Urothelium cell line (cell line): Measurements from ENCODE around the gene NCOA5.

Source experiments
- DNase-seq: peaks from one replicate; pipeline ENCODE4 v3.0.0; 2011; ENCODE audit warnings: low spot score, mixed read lengths
- FAIRE-seq: peaks from 2 replicates; lab custom pipeline; 2011; peaks lifted over from hg19 to GRCh38; lab: Jason Lieb, UNC

NCOA5 gene

DNA sequence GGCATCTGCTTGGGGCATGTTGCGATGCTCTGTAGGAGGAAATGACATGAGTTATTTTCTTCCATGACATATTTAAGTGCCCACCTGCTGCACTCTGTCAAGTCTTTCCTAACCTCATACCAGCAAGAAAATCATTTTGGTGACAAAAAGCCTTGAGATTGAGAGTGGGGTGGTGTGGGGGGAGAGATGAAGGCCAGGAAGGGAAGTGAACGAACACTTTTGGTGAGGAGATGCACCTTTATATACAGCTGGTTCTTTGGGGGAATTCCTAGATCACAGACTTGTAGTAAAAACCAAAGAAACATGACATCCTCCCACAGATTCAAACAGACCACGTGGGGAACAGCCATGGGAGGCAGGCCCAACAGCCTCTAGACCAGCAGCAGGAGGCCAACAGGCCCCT is 26.1 kb downstream of the NCOA5 start:
- DNase-seq (no peak), FAIRE-seq (no peak)

DNA sequence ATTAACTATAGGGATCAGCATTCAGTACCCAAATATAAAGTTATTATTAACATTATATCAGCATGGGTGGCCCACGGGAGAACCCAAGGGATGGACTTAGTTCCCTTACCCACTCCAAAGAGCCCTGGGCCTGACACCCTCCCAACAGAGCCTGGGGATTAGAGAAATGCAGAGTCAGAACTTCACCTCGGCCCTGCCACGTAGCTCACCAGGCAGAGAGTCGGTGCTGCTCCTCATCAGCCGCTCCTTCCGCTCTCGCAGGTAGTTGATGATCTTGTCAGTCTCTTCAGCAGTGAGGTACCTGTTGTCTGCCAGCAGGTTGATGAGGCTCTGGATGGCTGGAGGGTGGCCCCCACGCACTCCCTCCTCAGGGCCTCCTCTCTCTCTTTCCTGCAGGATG is 26.6 kb downstream of the NCOA5 start:
- DNase-seq (no peak), FAIRE-seq (no peak)

DNA sequence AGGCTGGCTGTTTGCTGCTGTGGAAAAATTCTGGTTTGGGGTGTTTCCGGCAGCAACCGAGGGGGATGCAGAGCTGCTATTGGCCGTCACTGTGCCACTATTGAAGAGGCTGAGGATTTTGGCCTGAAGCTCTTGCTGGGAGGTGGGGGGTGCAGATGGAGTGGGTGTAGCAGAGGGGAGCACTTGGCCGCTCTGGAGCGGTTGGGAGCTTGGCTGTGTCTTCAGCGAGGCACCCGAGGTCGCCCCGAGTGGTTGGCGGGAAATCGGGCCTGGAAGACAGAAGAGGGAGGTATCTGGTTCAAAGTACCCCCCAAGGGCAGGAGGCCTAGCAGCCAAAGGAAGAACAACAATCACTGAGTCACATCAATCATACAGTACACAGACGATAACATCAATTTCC is 27.1 kb downstream of the NCOA5 start:
- DNase-seq (no peak), FAIRE-seq (no peak)

DNA sequence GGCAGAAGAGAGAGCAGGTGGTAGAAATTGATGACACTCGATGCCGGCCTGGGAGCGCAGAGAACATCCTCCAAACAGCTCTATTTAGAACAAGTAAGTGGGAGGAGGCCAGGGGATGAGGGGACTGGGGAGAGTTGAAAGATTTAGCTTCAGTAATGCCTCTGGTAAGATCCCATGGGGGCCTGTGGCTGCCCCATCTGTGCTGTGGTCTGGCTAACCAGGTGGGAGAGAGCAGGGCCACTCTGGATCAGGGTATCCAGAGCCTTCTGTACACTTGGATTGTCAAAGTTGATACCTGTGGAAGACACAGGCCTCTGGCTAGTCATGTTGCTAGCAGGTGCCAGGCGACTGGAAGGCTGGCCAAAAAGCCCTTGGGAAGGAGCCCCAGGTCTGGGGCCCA is 27.6 kb downstream of the NCOA5 start:
- DNase-seq (no peak), FAIRE-seq (no peak)

DNA sequence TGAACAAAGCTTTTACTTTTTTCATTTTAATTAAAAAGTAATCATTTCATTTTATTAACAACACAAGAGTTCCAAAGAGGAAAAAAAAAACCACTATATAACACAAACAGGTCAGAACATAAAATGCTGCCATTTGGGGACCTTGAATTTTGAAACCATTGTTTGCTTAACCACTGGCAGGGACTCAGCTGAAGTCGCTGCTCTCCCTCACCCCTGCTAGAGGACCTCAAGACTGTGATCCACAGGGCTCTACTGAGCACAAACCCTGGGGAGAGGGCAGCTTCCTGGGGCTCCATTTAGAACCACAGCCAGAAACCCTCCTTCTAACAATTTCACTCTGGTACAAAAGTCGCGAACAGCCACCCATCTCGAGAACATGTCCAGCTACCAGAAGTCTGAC is 28.8 kb downstream of the NCOA5 start:
- FAIRE-seq (no peak), DNase-seq (no peak)

DNA sequence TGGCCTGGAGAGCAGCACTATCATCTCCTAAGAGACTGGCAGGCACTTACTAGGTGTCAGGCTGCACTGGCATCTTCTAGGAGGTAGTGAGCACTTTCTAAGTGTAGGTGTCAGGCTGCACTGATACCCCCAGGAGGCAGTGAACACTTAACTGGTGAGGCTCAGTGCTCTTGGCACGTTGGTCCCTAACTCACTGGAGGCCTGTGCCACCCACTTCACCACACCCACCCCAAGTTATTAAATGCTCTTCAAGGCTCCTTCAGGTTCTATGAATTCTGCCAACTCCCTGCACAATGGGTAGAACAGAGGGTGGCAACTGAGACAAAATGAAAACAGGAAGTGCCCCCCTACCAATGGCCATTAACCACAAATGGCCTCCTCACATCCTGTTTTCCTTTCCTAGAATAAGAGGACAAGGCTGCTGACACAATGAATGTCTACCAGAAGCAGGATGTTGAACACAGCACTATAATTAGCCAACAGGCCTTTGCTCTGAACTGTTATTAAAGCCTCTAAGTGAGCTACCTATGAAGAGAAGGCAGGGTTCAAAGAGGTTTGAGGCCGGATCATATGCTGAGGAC is 29.4 kb downstream of the NCOA5 start:
- FAIRE-seq (no peak), DNase-seq (no peak)

DNA sequence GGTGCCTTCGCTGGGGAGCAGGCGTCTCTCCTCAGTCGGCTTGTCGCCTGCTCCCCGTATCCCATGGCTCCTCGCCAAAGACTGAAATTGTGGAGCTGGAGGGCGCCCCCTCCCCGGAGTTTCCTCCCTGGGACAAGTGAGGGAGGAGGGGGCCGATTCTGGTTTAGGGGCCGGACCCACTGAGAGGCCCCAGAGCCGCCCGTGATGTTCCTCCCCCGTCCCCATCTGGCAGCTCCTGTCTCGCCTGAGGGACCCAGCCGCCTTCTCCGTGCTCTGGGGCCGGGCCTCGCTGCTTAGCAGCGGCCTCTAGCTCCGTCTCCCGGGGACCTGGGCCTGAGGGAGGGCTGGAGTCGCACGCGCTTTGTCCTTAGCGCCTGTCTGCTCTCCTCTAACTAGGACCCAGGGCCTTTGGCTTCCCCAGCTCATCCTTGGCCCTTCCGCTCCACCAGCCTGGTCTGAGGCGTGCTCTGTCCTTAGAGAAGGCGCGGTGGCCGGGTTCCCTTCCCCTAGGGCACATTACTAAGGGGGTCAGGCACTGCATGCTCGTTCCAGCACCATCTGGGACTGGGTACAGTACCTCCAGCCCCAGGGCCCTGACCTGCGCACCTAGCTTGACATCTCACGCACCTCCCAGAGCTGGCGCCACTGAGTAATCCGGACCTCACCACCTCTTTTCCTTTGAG is 31.0 kb downstream of the NCOA5 start:
- DNase-seq = no peak
- no peak for FAIRE-seq

DNA sequence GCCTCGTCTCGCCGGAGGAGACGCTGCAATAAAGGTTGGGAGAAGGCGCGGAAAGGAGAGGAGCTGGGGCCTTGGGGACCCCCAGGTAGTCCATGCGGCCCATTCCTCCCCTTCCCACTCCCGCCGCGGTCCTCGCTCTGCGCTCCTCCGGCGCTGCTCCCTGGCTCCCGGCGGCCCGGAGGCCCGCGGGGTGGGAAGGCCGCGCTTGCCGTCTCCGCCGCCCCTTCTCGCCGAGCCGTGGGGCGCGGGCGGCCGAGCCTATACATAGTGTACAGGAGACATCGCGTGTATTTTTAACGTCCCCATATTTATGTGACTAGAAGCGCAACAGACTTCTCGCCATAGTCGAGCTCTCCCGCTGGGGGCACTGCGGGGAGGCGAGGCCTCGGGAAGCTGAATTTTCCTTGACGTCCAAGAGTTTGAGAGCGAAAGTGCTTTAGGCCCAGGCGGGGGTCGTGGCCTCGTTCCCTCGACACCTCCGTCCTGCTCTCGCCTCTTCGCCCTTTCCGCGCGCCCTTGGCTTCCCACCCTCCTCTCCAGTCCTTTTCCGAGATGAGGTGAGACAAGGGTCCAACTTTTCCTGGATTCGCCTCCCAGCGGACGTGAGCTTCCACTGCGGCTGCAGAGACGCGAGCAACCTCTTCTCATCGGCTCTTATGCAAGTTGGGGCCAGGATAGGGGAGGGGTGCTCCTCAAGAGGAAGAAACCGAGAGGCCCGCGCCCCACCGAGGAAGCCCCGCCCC is 31.7 kb downstream of the NCOA5 start:
- FAIRE-seq (no peak), DNase-seq (no peak)

DNA sequence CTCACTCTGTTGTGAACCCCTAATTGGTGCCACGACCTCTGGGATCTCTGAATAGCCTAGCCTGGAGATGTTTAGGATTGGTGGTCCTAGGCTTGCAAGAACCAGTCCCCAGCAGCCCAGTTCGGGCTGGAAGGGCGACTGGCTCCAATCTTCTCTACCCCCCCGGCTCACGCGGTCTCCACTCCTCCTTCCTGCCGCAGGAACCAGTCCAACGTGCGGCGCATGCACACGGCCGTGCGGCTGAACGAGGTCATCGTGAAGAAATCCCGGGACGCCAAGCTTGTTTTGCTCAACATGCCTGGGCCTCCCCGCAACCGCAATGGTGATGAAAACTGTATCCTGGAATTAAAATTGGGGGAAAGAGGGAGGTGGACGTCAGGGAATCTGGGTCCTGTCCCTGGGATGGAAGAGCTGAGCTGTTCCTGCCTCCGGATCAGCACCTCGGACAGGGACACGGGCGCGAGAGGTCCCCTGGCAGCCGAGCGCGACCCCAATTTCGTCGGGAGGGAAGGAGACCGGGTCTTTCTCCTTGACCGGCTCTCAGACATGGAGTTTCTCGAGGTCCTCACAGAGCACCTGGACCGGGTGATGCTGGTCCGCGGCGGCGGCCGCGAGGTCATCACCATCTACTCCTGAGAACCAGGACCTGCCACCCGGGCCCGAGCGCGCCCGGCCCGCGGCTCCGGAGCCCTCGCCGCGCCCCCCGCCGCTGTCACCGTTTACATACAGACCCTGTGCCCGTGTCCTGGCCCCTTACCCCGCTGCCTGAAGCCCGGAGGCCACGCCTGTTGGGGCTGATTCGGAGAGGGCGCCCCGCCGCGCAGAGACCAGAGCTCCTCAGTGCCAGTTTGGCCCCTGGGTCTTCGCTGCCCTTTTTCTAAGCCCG is 32.5 kb downstream of the NCOA5 start:
- DNase-seq (peak; percentile 68), FAIRE-seq (no peak)

DNA sequence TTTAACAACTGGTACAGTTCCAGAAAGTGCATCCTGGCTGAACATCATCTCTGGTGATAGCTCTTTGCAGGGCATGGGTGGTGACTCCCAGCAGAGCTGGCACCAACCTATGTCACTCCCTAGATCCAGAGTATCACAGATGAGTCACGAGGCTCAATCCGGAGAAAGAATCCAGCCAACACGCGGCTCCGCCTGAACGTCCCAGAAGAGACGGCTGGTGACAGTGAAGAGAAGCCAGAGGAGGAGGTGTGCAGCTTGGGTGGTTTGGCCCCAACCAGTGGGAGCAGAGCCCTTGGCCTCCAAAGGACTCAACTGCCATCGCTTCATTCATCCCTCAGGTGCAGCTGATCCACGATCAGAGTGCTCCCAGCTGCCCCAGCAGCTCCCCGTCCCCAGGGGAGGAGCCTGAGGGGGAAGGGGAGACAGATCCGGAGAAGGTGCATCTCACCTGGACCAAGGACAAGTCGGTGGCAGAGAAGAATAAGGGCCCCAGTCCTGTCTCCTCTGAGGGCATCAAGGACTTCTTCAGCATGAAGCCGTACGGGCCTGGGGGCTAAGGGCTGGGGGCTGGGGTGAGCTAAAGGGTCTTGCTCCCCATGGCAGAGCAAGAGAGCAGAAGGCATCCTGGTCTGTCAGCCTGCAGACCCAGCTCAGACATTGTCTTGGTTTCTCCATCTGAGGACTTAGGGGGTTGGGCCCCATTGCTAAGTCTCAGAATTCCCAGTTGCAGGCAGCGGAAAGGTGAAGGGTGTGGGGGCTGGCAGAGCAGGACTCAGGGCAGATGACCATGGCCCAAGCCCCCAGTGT is 33.5 kb downstream of the NCOA5 start:
- DNase-seq = no peak
- FAIRE-seq = peak; percentile 5

DNA sequence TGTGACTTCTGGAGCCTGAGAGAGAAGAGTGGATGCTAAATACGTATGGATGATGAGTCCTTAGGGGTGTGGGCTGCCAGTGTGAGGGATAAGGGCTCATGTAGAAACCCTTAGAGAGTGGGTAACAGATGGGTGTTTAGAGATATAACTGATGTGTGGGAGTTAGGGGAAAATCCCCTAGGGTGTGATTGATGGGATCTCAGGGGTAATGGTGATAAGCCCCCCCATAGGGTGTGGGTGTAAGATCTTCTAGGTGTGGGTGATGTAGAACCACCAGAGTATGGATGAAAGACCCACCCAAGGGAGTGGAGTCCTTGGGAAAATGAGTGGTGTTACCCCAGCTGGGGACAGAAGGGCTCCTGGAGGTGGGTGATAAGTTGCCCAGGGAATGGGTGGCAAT is 34.5 kb downstream of the NCOA5 start:
- DNase-seq = no peak
- no peak for FAIRE-seq

DNA sequence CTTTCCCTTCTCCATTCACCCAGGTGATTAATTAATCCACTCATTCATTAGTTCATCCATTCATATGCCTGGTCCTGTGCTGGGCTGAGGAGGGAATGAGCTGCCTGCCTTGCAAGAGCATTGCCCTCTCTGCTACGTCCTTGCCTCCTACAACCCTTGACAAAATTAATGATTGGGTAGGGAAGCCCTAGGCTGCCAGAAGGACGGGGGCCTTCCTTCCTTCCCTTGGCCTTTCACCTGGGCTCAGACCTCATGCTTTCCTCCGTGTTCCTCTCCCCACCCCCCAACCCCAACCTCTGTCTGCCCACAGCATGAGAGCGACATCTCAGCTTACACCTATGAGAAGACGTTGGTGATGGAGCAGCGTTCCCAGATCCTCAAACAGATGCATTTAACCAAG is 35.2 kb downstream of the NCOA5 start:
- DNase-seq (no peak), FAIRE-seq (no peak)

DNA sequence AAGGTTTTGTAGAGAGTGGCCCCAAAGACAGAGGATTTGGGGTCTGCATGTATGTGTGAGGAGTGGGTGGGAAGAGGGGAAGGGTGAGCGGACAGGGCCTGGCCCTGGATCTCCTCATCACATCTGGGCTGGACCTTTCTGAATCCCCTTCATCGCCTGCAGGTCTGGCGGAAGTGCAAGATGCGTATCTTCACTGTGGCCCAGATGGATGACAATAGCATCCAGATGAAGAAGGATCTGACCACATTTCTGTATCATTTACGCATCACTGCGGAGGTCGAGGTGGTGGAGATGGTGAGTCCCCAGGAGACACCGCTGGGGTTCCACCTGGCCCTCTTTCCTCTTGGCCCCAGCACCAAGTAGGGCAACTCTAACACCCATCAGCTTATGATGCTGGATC is 36.3 kb downstream of the NCOA5 start:
- DNase-seq = no peak
- FAIRE-seq = no peak

DNA sequence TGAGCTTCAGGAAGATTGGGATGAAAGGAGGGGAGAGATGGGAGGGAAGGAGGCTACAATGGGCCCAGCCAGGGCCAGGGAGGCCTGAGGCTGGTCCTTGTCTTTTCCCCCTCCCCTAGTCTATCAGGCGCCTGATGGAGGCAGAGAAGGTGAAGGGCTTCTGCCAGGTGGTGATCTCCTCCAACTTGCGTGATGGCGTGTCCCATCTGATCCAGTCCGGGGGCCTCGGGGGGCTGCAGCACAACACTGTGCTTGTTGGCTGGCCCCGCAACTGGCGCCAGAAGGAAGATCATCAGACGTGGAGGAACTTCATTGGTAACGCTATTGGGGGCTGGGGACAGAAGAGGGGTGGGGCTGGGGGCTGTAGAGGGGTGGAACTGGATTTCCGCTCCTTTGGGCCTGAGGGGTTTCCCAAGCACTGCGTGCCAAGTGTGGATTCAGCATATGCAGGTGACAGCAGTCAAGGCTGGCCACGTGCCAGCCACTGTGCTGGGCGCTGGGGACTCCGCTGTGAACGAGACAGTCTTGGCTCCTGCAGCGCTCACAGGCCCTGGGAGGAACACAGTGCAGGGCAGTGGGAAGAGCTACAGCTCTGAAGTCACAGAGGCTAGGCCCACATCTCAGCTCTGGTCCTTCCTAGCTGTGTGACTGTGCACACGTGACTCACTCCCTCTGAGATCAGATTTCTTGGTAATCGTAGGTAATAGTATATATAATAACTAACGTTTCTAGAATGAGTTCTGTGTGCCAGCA is 38.0 kb downstream of the NCOA5 start:
- no peak for FAIRE-seq
- no peak for DNase-seq

DNA sequence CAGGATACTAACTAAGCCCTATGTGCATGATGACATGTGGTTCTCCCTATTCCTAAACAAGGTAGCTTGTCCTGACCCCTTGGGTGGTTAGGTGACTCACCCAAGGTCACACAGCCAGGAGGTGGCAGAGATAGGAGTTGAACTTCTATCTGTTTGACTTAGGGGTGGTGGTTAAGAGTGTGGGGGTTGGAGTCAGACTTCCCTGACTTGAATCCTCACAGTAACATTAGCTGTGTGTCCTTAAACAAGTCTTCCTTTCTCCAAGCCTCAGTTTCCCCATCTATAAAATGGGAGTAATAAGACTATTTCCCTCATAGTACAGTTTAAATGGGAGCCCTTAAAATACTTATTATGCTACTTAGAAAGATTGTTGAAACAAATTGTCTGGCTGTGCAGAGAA is 38.9 kb downstream of the NCOA5 start:
- no peak for FAIRE-seq
- DNase-seq = no peak

DNA sequence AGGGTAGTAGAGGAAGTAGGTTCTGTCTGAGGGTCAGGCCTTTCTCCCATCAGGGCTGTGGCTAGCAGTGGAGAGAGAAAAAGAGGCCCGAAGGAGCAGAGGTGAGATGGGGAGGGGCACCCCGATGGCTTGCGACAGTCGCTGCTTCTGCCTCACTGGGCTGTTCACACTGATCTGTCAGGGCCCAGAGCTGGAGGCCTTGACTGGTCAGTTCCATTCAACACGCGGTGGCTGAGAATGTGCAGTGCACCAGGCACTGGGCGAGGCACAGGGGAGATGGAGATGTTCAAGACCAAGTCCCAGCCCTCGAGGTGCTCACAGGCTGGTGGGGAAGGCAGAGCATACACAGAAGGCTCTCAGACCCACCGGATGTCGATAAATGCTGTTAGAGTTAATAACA is 39.3 kb downstream of the NCOA5 start:
- no peak for FAIRE-seq
- DNase-seq = no peak

DNA sequence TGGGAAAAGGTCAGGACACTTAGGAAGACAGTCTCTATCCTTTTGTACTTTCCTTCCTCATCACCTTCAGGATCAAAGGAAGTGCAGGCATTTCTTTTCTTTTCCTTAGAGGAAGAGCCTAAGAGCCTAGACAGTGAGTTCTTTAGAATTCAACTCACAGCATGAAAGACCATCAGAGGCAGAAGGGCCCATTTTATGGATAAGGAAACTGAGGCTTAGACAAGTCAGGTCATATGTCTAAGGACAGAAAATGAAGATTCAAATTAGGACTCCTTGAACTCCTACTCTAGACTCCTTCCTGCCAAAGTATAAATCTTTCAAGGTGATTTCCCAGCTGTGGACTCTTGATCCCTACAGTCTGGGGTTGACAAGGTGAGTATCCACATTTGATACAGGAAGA is 39.9 kb downstream of the NCOA5 start:
- FAIRE-seq (no peak), DNase-seq (no peak)

DNA sequence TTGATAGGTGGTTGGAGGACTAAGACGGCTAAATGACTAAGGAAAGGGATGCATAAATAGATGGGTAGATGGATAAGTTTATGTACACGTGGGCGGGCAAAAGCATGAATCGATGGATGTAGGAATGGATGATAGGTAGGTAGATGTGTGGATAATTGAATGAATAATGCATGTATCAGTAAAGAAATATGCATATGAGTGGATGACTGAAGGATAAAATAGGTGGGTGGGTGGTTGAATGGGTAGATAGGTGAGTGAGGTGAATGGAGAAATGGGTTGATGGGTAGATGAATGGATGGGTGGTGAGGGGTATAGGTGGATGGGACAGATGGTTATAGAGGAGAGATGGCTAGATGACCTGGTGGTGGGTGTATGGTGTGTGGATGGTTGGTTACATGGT is 40.6 kb downstream of the NCOA5 start:
- DNase-seq (no peak), FAIRE-seq (peak; percentile 88)

DNA sequence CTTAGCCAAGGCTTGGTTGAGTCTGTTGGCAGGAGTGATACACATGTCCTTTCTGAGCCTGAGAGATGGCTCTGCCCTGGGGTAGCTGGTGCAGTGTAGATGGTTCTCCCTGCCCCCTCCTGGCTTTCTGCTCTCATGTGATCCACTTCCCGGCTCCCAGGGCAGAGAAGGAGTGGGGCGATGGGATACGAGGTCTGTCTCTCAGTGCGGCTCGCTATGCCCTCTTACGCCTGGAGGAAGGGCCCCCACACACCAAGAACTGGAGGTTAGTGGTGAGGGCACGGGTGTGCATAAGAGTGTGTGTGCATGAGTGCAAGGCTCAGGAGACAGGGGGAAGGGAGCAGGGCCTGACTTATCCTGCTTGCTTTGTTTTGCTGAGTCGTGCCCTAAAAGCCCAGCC is 41.9 kb downstream of the NCOA5 start:
- DNase-seq (no peak), FAIRE-seq (no peak)
